Adrenal gland (tissue), 5 donors: ENCODE results near the gene CHMP2A.

Experiments used
- CTCF ChIP-seq, 6 experiments: fragments of 450-650 bp in 4 of 6; fragments of 200-600 bp in 2 of 6; sonication (generic) in 1 of 6; IDR thresholded peaks; 1 replicate in 5 of 6; 2 replicates in 1 of 6; pipeline versions ENCODE4 v1.5.1 to v1.8.0; 2016 to 2021; ENCODE audit warnings: antibody characterized with exemption in 6 of 6, mild to moderate bottlenecking in 2 of 6, moderate library complexity in 1 of 6
- POLR2A ChIP-seq, 2 donors: fragments of 450-650 bp; IDR thresholded peaks; one replicate each; pipeline ENCODE4 v1.6.1; 2017; ENCODE audit warnings: antibody characterized with exemption in 2 of 2, mild to moderate bottlenecking in 2 of 2, moderate library complexity in 1 of 2
- donor health status: DM: no; HTN: no; CAD: no.

- peak in 2 of 6 experiments; percentile 53 to 69 for TF ChIP-seq CTCF (IDR thresholded peaks at IDR 0.05)
- no peak for TF ChIP-seq POLR2A (IDR thresholded peaks at IDR 0.05)
These were observed 36.4 kb downstream of the CHMP2A start for GRCh38 chr19:58518256-58519086.
